GM12875 (cell line): ENCODE data around the gene ZDHHC16.

Experiments
- H3K4me3 ChIP-seq: one replicate; pipeline ENCODE4 v1.5.1; 2011; ENCODE audit warnings: low read depth, low read length, control low read depth
- CTCF ChIP-seq: IDR thresholded peaks from 2 replicates; pipeline ENCODE4 v1.5.1; 2011; ENCODE audit warnings: low read depth, mild to moderate bottlenecking, control low read depth, inconsistent platforms, low read length, moderate library complexity, borderline replicate concordance; ENCODE audit not compliant: insufficient read depth

ZDHHC16 gene

DNA sequence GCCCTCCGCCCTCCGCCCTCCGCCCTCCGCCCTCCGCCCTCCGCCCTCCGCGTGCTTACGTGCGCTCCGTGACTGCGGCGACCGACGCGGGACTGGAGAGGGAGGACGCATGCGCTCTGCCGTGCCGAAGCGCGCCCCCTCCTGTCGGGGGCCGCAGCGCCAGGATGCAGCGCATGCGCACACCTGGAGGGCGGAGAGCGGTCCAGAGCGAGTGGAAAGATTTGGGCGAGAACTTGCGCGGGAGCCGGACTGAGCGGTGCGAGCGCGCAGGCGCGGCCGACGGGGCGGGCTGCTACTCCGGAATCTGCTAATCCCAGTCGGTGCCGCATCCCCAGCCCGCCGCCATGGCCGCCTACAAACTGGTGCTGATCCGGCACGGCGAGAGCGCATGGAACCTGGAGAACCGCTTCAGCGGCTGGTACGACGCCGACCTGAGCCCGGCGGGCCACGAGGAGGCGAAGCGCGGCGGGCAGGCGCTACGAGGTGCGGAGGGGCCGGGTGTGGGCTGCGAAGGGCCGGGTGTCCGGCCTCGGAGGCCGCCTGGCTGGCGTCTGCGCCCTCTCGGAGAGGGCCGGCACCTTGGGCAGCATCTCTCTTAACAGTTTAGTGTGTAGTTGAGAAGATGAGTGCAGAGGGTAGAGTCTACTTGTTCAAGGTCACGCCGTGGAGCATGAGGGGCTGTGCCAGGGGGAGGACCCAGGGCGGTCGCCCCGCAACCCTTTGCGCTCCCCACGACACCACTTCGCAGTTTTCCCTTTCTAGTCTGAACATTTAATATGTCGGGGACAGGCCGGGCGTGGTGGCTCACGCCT, 19.8 kb upstream of the ZDHHC16 start, which contains the start of gene PGAM1:
TSS of gene PGAM1 (plus strand) at position 228 of the 812 bp plus-strand sequence. CDS start at position 345, 117 bp downstream.
- H3K4me3 ChIP-seq = peak within 1 kb of the TSS; percentile 79
- TF ChIP-seq CTCF = peak; percentile 90

- no peak for TF ChIP-seq CTCF
- peak overlapping the region; percentile 79 for H3K4me3 ChIP-seq
Measured at GRCh38 chr10:97426776-97427570, 19.0 kb upstream of the ZDHHC16 start.

DNA sequence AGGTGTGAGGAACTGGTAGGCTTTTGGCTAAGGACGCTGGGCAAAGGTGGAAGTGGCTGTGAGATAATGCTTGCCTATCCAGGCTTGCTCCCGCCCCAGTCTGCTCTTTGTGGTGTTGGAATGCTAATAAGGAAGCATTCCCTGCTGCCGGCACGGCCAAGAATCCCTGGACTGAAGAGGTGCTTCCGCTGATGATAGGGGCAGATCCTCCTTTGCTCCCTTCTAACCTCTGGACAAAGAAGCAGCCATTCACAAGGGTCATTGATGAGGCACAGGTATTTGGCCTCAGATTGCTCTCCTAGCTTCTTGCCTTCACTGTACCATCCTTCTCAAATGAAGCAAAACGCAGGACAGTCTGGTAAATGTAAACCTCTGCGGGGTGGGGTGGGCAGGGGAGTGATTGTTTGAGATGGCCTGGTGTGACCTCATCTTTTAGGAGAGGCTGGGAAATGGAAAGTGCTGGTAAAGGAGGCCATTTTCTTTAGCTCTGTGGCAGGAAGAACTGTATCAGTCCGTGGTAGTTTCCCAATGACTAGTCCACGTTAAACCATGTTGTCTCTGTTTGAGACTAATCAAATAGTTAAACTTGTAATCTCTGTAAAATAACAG, 18.3 kb upstream of the ZDHHC16 start:
- peak overlapping the region; percentile 79 for H3K4me3 ChIP-seq

GRCh38 chr10:97428572-97428981, 17.4 kb upstream of the ZDHHC16 start:
- TF ChIP-seq CTCF = no peak
- H3K4me3 ChIP-seq = peak overlapping the region; percentile 42

More for the DNA sequence above, 18.3 kb upstream of the ZDHHC16 start:
- TF ChIP-seq CTCF = no peak

- no peak overlapping the region for H3K4me3 ChIP-seq
- no peak for TF ChIP-seq CTCF
Measured at GRCh38 chr10:97434055-97434454, 11.9 kb upstream of the ZDHHC16 start.

- TF ChIP-seq CTCF = no peak
- H3K4me3 ChIP-seq = no peak overlapping the region
Measured at GRCh38 chr10:97434557-97434956, 11.4 kb upstream of the ZDHHC16 start.

- TF ChIP-seq CTCF = no peak
- no peak overlapping the region for H3K4me3 ChIP-seq
Measured at GRCh38 chr10:97435211-97435610, 10.8 kb upstream of the ZDHHC16 start.
